GM12878 (cell line): ENCODE data around the gene RPS19BP1. TPM values are rescaled to one million over a fixed set of nuclear protein-coding genes. Genes with fewer than 3 reads are reported as not detected.

ENCODE experiments used
- ATF7 ChIP-seq: fragments of 450-650 bp; IDR thresholded peaks from 2 replicates; pipeline ENCODE4 v1.6.1; 2016; ENCODE audit warnings: low read depth, mild to moderate bottlenecking
- BMI1 ChIP-seq: fragments of 450-650 bp; IDR thresholded peaks from 2 replicates; pipeline ENCODE4 v1.6.1; 2016; ENCODE audit warnings: mild to moderate bottlenecking, moderate library complexity, borderline replicate concordance
- CEBPB ChIP-seq, 2 experiments: fragments of 150-350 bp in 1 of 2; IDR thresholded peaks; 2 replicates each; pipeline ENCODE4 v1.6.1; 2012 to 2014; ENCODE audit warnings: low read depth in 2 of 2, low read length in 2 of 2, borderline replicate concordance in 1 of 2, inconsistent platforms in 1 of 2
- SMAD5 ChIP-seq: IDR thresholded peaks from 2 replicates; pipeline ENCODE4 v1.6.1; 2016; ENCODE audit warnings: antibody characterized with exemption, low read depth
- YY1 ChIP-seq: IDR thresholded peaks from 2 replicates; pipeline ENCODE4 v1.6.1; 2011; ENCODE audit warnings: low read depth, mild to moderate bottlenecking, low read length
- polyA plus RNA-seq, 11 experiments: library from polyadenylated mRNA; depleted of rRNA in 4 of 11; unstranded in 6 of 11; stranded (reverse) in 5 of 11; fragments of >200 nt; fragmentation: Nextera tagmentation in 4 of 11; fragmentation: Illumina TruSeq in 1 of 11; extraction: Ambion mirVana in 4 of 11; extraction: Trizol in 1 of 11; gene quantifications; 1 replicate in 1 of 11; 2 replicates in 10 of 11; pipeline versions ENCODE4 v1.2.1 to v1.2.3, GENCODE V29; 2011 to 2016; ENCODE audit warnings: inconsistent platforms in 2 of 11, missing spikeins in 2 of 11, low read depth in 1 of 11
- total RNA-seq, 4 experiments: library from RNA; depleted of rRNA in 3 of 4; stranded (reverse); fragments of >200 nt in 3 of 4; fragmentation: Illumina TruSeq in 1 of 4; extraction: Trizol in 1 of 4; gene quantifications; 2 replicates each; pipeline versions ENCODE4 v1.2.1 to v1.2.3, GENCODE V29; 2013 to 2021
- TF ChIP-seq, protein P1 (sequence below), 3 experiments: IDR thresholded peaks in 2 of 3; conservative IDR thresholded peaks in 1 of 3; 2 replicates each; pipeline ENCODE4 v1.5.1; 2011; ENCODE audit warnings: low read depth in 3 of 3, low read length in 3 of 3, mild to moderate bottlenecking in 3 of 3, control low read depth in 2 of 3, moderate library complexity in 2 of 3, inconsistent platforms in 1 of 3, mixed read lengths in 1 of 3; ENCODE audit not compliant: control insufficient read depth in 2 of 3, insufficient read depth in 1 of 3; ENCODE audit errors: extremely low read depth in 1 of 3
- TF ChIP-seq, protein P2 (sequence below): fragments of 450-650 bp; formaldehyde crosslinking; IDR thresholded peaks from 2 replicates; pipeline ENCODE4 v1.4.0; 2020; ENCODE audit warnings: mild to moderate bottlenecking, moderate library complexity
- TF ChIP-seq, protein P3 (sequence below): fragments of 450-650 bp; IDR thresholded peaks from 2 replicates; pipeline ENCODE4 v1.6.1; 2016; ENCODE audit warnings: mild to moderate bottlenecking
- TF ChIP-seq, protein P4 (sequence below): IDR thresholded peaks from 2 replicates; pipeline ENCODE4 v1.6.1; 2011; ENCODE audit warnings: low read depth, mild to moderate bottlenecking, low read length, moderate library complexity, borderline replicate concordance; ENCODE audit errors: extremely low read depth
- TF ChIP-seq, protein P5 (sequence below): IDR thresholded peaks from 2 replicates; pipeline ENCODE4 v1.6.1; 2011; ENCODE audit warnings: borderline replicate concordance, low read depth, mild to moderate bottlenecking, moderate library complexity, mixed read lengths, low read length; ENCODE audit not compliant: insufficient read depth; ENCODE audit errors: extremely low read length
- TF ChIP-seq, protein P6 (sequence below): fragments of 450-650 bp; IDR thresholded peaks from 2 replicates; pipeline ENCODE4 v1.6.1; 2016; ENCODE audit warnings: mild to moderate bottlenecking
- TF ChIP-seq, protein P7 (sequence below): fragments of 450-650 bp; IDR thresholded peaks from 2 replicates; pipeline ENCODE4 v1.6.1; 2017; ENCODE audit warnings: mild to moderate bottlenecking, moderate library complexity

The RPS19BP1 gene
- total and polyA plus RNA-seq, 10 of the 15 experiments (the other 5 are each of a cell fraction or from before 2014, with no cell fraction given): 2.7 to 206 (median 78.6) TPM

DNA sequence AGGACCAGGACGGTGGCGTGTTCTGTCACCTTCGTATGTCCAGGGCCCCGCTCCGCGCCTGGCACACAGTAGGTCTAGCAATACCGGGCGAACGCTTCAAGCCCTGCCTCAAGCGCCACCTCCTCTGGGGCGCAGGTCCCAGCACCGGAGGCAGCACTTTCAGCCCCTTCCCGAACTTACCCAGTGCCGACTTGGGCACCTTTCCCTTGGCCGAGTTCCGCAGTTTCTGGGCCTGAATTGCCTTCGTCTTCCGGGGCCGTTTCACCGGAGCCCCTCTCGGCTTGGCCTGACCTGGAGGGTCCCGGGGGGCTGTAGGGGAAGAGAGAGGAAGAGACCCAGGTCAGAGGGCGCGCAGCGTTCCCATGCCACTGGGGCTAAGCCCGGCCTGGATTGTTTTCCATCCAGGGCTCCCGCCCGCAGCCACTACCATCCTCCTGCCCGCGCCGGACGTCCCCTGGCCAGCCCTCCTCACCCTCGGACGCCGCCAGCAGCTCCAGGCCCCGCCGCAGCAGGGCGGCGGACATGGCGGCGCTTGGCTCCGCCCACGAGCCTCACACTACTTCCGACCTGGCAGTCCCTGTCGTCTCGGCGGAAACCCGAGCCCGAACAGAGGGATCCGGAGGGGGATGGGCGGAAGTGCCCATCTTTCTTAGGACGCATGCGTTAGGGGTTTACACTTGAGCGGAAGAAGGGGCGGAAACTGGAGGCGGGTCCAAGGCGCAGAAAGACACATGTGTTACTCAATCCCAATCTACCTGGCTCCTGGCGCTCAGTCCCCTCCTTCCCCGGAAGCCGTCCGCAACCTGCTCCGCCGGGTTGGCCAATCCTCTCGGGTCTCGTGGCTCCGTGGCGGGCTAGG, at the start of gene RPS19BP1 (continued):
- TF ChIP-seq, protein P1, sequence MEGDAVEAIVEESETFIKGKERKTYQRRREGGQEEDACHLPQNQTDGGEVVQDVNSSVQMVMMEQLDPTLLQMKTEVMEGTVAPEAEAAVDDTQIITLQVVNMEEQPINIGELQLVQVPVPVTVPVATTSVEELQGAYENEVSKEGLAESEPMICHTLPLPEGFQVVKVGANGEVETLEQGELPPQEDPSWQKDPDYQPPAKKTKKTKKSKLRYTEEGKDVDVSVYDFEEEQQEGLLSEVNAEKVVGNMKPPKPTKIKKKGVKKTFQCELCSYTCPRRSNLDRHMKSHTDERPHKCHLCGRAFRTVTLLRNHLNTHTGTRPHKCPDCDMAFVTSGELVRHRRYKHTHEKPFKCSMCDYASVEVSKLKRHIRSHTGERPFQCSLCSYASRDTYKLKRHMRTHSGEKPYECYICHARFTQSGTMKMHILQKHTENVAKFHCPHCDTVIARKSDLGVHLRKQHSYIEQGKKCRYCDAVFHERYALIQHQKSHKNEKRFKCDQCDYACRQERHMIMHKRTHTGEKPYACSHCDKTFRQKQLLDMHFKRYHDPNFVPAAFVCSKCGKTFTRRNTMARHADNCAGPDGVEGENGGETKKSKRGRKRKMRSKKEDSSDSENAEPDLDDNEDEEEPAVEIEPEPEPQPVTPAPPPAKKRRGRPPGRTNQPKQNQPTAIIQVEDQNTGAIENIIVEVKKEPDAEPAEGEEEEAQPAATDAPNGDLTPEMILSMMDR (IDR thresholded peaks at IDR 0.05 in 2 of 3, conservative IDR thresholded peaks at IDR 0.05 in 1 of 3; ENCODE audit: control insufficient read depth in 2 of 3, extremely low read depth in 1 of 3, insufficient read depth in 1 of 3, low read depth in 3 of 3, low read length in 3 of 3): no peak
- TF ChIP-seq SMAD5 (peak; percentile 54; the same call in 1 of the 2 replicates), YY1 (peak; percentile 95), BMI1 (no peak), ATF7 (0 out of 2 replicates have a peak, but pooled peaks have one; percentile 21), CEBPB (IDR thresholded peaks at IDR 0.05; ENCODE audit: borderline replicate concordance in 1 of 2, low read depth in 2 of 2, low read length in 2 of 2) (peak in 1 of 2 experiments; percentile 38; a peak in 2 of 4 replicates)
- TF ChIP-seq, protein P2, sequence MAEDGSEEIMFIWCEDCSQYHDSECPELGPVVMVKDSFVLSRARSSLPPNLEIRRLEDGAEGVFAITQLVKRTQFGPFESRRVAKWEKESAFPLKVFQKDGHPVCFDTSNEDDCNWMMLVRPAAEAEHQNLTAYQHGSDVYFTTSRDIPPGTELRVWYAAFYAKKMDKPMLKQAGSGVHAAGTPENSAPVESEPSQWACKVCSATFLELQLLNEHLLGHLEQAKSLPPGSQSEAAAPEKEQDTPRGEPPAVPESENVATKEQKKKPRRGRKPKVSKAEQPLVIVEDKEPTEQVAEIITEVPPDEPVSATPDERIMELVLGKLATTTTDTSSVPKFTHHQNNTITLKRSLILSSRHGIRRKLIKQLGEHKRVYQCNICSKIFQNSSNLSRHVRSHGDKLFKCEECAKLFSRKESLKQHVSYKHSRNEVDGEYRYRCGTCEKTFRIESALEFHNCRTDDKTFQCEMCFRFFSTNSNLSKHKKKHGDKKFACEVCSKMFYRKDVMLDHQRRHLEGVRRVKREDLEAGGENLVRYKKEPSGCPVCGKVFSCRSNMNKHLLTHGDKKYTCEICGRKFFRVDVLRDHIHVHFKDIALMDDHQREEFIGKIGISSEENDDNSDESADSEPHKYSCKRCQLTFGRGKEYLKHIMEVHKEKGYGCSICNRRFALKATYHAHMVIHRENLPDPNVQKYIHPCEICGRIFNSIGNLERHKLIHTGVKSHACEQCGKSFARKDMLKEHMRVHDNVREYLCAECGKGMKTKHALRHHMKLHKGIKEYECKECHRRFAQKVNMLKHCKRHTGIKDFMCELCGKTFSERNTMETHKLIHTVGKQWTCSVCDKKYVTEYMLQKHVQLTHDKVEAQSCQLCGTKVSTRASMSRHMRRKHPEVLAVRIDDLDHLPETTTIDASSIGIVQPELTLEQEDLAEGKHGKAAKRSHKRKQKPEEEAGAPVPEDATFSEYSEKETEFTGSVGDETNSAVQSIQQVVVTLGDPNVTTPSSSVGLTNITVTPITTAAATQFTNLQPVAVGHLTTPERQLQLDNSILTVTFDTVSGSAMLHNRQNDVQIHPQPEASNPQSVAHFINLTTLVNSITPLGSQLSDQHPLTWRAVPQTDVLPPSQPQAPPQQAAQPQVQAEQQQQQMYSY: no peak
- TF ChIP-seq, protein P3, sequence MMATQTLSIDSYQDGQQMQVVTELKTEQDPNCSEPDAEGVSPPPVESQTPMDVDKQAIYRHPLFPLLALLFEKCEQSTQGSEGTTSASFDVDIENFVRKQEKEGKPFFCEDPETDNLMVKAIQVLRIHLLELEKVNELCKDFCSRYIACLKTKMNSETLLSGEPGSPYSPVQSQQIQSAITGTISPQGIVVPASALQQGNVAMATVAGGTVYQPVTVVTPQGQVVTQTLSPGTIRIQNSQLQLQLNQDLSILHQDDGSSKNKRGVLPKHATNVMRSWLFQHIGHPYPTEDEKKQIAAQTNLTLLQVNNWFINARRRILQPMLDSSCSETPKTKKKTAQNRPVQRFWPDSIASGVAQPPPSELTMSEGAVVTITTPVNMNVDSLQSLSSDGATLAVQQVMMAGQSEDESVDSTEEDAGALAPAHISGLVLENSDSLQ: peak; percentile 98
- TF ChIP-seq, protein P4, sequence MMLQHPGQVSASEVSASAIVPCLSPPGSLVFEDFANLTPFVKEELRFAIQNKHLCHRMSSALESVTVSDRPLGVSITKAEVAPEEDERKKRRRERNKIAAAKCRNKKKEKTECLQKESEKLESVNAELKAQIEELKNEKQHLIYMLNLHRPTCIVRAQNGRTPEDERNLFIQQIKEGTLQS: no peak
- TF ChIP-seq, protein P5, sequence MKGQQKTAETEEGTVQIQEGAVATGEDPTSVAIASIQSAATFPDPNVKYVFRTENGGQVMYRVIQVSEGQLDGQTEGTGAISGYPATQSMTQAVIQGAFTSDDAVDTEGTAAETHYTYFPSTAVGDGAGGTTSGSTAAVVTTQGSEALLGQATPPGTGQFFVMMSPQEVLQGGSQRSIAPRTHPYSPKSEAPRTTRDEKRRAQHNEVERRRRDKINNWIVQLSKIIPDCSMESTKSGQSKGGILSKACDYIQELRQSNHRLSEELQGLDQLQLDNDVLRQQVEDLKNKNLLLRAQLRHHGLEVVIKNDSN: peak; percentile 51
- TF ChIP-seq, protein P6, sequence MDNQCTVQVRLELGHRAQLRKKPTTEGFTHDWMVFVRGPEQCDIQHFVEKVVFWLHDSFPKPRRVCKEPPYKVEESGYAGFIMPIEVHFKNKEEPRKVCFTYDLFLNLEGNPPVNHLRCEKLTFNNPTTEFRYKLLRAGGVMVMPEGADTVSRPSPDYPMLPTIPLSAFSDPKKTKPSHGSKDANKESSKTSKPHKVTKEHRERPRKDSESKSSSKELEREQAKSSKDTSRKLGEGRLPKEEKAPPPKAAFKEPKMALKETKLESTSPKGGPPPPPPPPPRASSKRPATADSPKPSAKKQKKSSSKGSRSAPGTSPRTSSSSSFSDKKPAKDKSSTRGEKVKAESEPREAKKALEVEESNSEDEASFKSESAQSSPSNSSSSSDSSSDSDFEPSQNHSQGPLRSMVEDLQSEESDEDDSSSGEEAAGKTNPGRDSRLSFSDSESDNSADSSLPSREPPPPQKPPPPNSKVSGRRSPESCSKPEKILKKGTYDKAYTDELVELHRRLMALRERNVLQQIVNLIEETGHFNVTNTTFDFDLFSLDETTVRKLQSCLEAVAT: no peak
- TF ChIP-seq, protein P7, sequence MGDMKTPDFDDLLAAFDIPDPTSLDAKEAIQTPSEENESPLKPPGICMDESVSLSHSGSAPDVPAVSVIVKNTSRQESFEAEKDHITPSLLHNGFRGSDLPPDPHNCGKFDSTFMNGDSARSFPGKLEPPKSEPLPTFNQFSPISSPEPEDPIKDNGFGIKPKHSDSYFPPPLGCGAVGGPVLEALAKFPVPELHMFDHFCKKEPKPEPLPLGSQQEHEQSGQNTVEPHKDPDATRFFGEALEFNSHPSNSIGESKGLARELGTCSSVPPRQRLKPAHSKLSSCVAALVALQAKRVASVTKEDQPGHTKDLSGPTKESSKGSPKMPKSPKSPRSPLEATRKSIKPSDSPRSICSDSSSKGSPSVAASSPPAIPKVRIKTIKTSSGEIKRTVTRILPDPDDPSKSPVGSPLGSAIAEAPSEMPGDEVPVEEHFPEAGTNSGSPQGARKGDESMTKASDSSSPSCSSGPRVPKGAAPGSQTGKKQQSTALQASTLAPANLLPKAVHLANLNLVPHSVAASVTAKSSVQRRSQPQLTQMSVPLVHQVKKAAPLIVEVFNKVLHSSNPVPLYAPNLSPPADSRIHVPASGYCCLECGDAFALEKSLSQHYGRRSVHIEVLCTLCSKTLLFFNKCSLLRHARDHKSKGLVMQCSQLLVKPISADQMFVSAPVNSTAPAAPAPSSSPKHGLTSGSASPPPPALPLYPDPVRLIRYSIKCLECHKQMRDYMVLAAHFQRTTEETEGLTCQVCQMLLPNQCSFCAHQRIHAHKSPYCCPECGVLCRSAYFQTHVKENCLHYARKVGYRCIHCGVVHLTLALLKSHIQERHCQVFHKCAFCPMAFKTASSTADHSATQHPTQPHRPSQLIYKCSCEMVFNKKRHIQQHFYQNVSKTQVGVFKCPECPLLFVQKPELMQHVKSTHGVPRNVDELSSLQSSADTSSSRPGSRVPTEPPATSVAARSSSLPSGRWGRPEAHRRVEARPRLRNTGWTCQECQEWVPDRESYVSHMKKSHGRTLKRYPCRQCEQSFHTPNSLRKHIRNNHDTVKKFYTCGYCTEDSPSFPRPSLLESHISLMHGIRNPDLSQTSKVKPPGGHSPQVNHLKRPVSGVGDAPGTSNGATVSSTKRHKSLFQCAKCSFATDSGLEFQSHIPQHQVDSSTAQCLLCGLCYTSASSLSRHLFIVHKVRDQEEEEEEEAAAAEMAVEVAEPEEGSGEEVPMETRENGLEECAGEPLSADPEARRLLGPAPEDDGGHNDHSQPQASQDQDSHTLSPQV: no peak
